K562 (cell line): Measurements from ENCODE around the gene ETV3L. TPM values are rescaled to one million over a fixed set of nuclear protein-coding genes. Genes with fewer than 3 reads are reported as not detected.

Experiments used
- ARHGAP35 ChIP-seq: fragments of 450-650 bp; IDR thresholded peaks from 2 replicates; pipeline ENCODE4 v1.6.1; 2018; ENCODE audit not compliant: partially characterized antibody
- CBFA2T3 ChIP-seq: fragments of 450-650 bp; IDR thresholded peaks from 2 replicates; pipeline ENCODE4 v1.6.1; 2017
- CBX3 ChIP-seq, 2 experiments: IDR thresholded peaks; 1 replicate in 1 of 2; 2 replicates in 1 of 2; pipeline ENCODE4 v1.6.1; 2012; ENCODE audit warnings: inconsistent platforms in 2 of 2, low read length in 2 of 2, borderline replicate concordance in 1 of 2, control low read depth in 1 of 2
- CREM ChIP-seq: IDR thresholded peaks from 2 replicates; pipeline ENCODE4 v1.6.1; 2014; ENCODE audit warnings: antibody characterized with exemption, low read depth
- LEF1 ChIP-seq: fragments of 450-650 bp; IDR thresholded peaks from 2 replicates; pipeline ENCODE4 v1.6.1; 2016; ENCODE audit warnings: mild to moderate bottlenecking
- MCM3 ChIP-seq: fragments of 450-650 bp; IDR thresholded peaks from 2 replicates; pipeline ENCODE4 v1.6.1; 2016
- MED1 ChIP-seq: sonication (generic); formaldehyde crosslinking; IDR thresholded peaks from 2 replicates; pipeline ENCODE4 v1.8.1; 2023; ENCODE audit warnings: missing genetic modification reagents, borderline replicate concordance
- NFIX ChIP-seq: fragments of 250-450 bp; sonication (Bioruptor Pico); IDR thresholded peaks from 2 replicates; pipeline ENCODE4 v1.4.0; 2020; ENCODE audit warnings: low read depth, mild to moderate bottlenecking, moderate library complexity
- NFXL1 ChIP-seq: fragments of 450-650 bp; formaldehyde crosslinking; IDR thresholded peaks from 2 replicates; pipeline ENCODE4 v1.4.0; 2021; ENCODE audit warnings: mild to moderate bottlenecking
- NR2C1 ChIP-seq, 2 experiments: fragments of 450-650 bp; IDR thresholded peaks; 2 replicates each; pipeline ENCODE4 v1.6.1; 2017; ENCODE audit warnings: mild to moderate bottlenecking in 2 of 2, antibody characterized with exemption in 1 of 2, inconsistent platforms in 1 of 2, missing compliant biosample characterization in 1 of 2, missing genetic modification characterization in 1 of 2
- POLR2B ChIP-seq: fragments of 450-650 bp; IDR thresholded peaks from 2 replicates; pipeline ENCODE4 v1.6.1; 2018; ENCODE audit warnings: low read depth; ENCODE audit not compliant: partially characterized antibody
- RHOXF2B ChIP-seq: fragments of 250-450 bp; sonication (Bioruptor Pico); conservative IDR thresholded peaks from 2 replicates; pipeline ENCODE4 v1.5.1; 2021
- SMC3 ChIP-seq: conservative IDR thresholded peaks from 2 replicates; pipeline ENCODE4 v1.6.1; 2011; ENCODE audit warnings: low read depth, low read length, improper control_type of control experiment; ENCODE audit not compliant: insufficient read depth
- SP1 ChIP-seq: sonication (generic); formaldehyde crosslinking; IDR thresholded peaks from 2 replicates; pipeline ENCODE4 v1.8.1; 2022; ENCODE audit warnings: mild to moderate bottlenecking, missing genetic modification reagents
- ZBTB33 ChIP-seq: sonication (generic); formaldehyde crosslinking; IDR thresholded peaks from 2 replicates; pipeline ENCODE4 v1.8.1; 2023; ENCODE audit warnings: mild to moderate bottlenecking, missing genetic modification reagents
- ZNF165 ChIP-seq: fragments of 250-450 bp; sonication (Bioruptor Pico); IDR thresholded peaks from 2 replicates; pipeline ENCODE4 v1.4.0; 2020; ENCODE audit warnings: borderline replicate concordance
- ZNF41 ChIP-seq: fragments of 250-450 bp; sonication (Bioruptor Pico); conservative IDR thresholded peaks from 2 replicates; pipeline ENCODE4 v1.4.0; 2020; ENCODE audit warnings: mild to moderate bottlenecking
- ZNF551 ChIP-seq: fragments of 250-450 bp; sonication (Bioruptor Pico); IDR thresholded peaks from 2 replicates; pipeline ENCODE4 v1.5.0; 2021; ENCODE audit warnings: mild to moderate bottlenecking, moderate library complexity
- ZNF717 ChIP-seq: fragments of 250-450 bp; sonication (Bioruptor Pico); IDR thresholded peaks from 2 replicates; pipeline ENCODE4 v1.5.0; 2021
- ZNF766 ChIP-seq: fragments of 200-800 bp; sonication (Bioruptor generic); conservative IDR thresholded peaks from 2 replicates; pipeline ENCODE4 v1.6.1; 2016; ENCODE audit warnings: missing genetic modification characterization, missing compliant biosample characterization
- polyA plus RNA-seq, 8 experiments: library from polyadenylated mRNA; depleted of rRNA in 4 of 8; stranded (reverse) in 5 of 8; unstranded in 3 of 8; fragments of >200 nt; fragmentation: Nextera tagmentation in 2 of 8; fragmentation: Illumina TruSeq in 1 of 8; extraction: Ambion mirVana in 2 of 8; extraction: Trizol in 1 of 8; gene quantifications; 2 replicates each; pipeline versions ENCODE4 v1.2.1 to v1.2.3, GENCODE V29; 2011 to 2014; ENCODE audit warnings: inconsistent platforms in 1 of 8, missing spikeins in 1 of 8
- total RNA-seq, 7 experiments: library from RNA; depleted of rRNA in 6 of 7; stranded (reverse); fragments of >200 nt in 6 of 7; fragmentation: Illumina TruSeq in 2 of 7; extraction: Trizol in 2 of 7; gene quantifications; 2 replicates each; pipeline versions ENCODE4 v1.2.1 to v1.2.3, GENCODE V29; 2011 to 2021; ENCODE audit warnings: low replicate concordance in 1 of 7
- TF ChIP-seq, protein P1 (sequence below), 2 experiments: fragments of 450-650 bp in 1 of 2; IDR thresholded peaks; 2 replicates each; pipeline ENCODE4 v1.6.1; 2011 to 2017; ENCODE audit warnings: low read depth in 2 of 2, antibody characterized with exemption in 1 of 2, borderline replicate concordance in 1 of 2, low read length in 1 of 2, mild to moderate bottlenecking in 1 of 2, mixed read lengths in 1 of 2; ENCODE audit not compliant: control insufficient read depth in 1 of 2
- TF ChIP-seq, protein P2 (sequence below): sonication (generic); formaldehyde crosslinking; IDR thresholded peaks from 2 replicates; pipeline ENCODE4 v1.8.0; 2022; ENCODE audit warnings: mild to moderate bottlenecking, missing genetic modification reagents, borderline replicate concordance

ETV3L gene
- total and polyA plus RNA-seq, 9 of the 15 experiments (the other 6 are each of a cell fraction or from before 2014, with no cell fraction given), result not detected

GRCh38 chr1:157073944-157074685 is 25.5 kb downstream of the ETV3L start (continued):
- TF ChIP-seq ARHGAP35 (no peak), LEF1 (no peak), ZNF717 (no peak), NFIX (CRISPR knock-in tag) (no peak), ZNF766 (CRISPR knock-in tag) (no peak), POLR2B (no peak), SP1 (CRISPR knock-in tag) (peak; percentile 26; the same call in 1 of the 2 replicates), MED1 (no peak), CREM (peak; percentile 50), SMC3 (0 out of 2 replicates have a peak, but pooled peaks have one; percentile 16), ZBTB33 (CRISPR knock-in tag) (no peak), CBFA2T3 (no peak), RHOXF2B (CRISPR knock-in tag) (no peak), ZNF165 (CRISPR knock-in tag) (no peak), ZNF41 (CRISPR knock-in tag) (no peak), ZNF551 (CRISPR knock-in tag) (no peak), CBX3 (IDR thresholded peaks at IDR 0.05; ENCODE audit: borderline replicate concordance in 1 of 2, low read length in 2 of 2) (no peak), MCM3 (no peak), NR2C1 (IDR thresholded peaks at IDR 0.05) (no peak), NR2C1 (tag; IDR thresholded peaks at IDR 0.05) (no peak), NFXL1 (CRISPR knock-in tag) (no peak)
- TF ChIP-seq, protein P1, sequence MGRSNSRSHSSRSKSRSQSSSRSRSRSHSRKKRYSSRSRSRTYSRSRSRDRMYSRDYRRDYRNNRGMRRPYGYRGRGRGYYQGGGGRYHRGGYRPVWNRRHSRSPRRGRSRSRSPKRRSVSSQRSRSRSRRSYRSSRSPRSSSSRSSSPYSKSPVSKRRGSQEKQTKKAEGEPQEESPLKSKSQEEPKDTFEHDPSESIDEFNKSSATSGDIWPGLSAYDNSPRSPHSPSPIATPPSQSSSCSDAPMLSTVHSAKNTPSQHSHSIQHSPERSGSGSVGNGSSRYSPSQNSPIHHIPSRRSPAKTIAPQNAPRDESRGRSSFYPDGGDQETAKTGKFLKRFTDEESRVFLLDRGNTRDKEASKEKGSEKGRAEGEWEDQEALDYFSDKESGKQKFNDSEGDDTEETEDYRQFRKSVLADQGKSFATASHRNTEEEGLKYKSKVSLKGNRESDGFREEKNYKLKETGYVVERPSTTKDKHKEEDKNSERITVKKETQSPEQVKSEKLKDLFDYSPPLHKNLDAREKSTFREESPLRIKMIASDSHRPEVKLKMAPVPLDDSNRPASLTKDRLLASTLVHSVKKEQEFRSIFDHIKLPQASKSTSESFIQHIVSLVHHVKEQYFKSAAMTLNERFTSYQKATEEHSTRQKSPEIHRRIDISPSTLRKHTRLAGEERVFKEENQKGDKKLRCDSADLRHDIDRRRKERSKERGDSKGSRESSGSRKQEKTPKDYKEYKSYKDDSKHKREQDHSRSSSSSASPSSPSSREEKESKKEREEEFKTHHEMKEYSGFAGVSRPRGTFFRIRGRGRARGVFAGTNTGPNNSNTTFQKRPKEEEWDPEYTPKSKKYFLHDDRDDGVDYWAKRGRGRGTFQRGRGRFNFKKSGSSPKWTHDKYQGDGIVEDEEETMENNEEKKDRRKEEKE (IDR thresholded peaks at IDR 0.05; ENCODE audit: borderline replicate concordance in 1 of 2, control insufficient read depth in 1 of 2, low read depth in 2 of 2, low read length in 1 of 2), result no peak
- TF ChIP-seq, protein P2, sequence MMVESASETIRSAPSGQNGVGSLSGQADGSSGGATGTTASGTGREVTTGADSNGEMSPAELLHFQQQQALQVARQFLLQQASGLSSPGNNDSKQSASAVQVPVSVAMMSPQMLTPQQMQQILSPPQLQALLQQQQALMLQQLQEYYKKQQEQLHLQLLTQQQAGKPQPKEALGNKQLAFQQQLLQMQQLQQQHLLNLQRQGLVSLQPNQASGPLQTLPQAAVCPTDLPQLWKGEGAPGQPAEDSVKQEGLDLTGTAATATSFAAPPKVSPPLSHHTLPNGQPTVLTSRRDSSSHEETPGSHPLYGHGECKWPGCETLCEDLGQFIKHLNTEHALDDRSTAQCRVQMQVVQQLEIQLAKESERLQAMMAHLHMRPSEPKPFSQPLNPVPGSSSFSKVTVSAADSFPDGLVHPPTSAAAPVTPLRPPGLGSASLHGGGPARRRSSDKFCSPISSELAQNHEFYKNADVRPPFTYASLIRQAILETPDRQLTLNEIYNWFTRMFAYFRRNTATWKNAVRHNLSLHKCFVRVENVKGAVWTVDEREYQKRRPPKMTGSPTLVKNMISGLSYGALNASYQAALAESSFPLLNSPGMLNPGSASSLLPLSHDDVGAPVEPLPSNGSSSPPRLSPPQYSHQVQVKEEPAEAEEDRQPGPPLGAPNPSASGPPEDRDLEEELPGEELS (CRISPR knock-in tag), result no peak
